Measurements from ENCODE around the gene GRWD1.

The GRWD1 gene

DNA sequence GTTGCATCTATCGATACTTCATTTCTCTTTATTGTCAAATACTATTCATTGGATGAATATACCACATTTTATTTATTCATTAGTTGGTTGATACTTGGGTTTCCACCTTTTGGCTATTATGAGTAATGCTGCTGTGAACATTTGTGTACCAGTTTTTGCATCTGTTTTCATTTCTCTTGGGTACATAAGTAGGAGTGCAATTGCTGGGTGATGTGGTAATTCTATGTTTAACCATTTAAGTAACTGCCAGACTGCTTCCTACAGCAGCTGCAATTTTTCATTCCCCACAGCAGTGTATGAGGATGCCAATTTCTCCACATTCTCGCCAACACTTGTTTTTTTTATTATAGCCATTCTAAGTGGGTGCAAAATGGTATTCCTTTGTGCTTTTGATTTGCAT lies 12.2 kb downstream of the GRWD1 start:
- FAIRE-seq: no peak

DNA sequence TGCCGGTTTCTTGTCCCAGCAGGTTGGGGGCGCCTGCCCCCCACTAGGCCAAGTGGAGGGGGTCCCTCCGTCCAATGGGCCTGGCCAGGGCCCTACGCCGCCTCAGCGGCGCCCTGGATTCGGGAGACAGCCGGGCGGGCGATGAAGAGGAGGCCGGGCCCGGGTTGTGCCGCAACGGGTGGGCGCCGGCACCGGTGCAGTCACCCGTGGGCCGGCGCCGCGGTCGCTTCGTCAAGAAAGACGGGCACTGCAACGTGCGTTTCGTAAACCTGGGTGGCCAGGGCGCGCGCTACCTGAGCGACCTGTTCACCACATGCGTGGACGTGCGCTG lies 15.8 kb downstream of the GRWD1 start:
- FAIRE-seq: no peak

DNA sequence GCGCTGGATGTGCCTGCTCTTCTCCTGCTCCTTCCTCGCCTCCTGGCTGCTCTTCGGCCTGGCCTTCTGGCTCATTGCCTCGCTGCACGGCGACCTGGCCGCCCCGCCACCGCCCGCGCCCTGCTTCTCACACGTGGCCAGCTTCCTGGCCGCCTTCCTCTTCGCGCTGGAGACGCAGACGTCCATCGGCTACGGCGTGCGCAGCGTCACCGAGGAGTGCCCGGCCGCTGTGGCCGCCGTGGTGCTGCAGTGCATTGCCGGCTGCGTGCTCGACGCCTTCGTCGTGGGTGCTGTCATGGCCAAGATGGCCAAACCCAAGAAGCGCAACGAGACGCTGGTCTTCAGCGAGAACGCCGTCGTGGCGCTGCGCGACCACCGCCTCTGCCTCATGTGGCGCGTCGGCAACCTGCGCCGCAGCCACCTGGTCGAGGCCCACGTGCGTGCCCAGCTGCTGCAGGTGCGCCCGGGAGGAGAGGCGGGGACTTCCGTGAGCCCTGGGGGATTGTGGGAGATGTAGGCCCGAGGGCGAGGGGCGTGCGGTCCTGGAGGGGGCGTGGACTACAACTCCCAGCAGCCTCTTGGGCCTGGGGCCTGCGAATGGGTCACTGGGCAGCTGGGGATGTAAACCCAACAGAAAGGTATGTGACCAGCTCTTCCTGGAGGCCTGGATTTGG lies 16.3 kb downstream of the GRWD1 start:
- no peak for FAIRE-seq

DNA sequence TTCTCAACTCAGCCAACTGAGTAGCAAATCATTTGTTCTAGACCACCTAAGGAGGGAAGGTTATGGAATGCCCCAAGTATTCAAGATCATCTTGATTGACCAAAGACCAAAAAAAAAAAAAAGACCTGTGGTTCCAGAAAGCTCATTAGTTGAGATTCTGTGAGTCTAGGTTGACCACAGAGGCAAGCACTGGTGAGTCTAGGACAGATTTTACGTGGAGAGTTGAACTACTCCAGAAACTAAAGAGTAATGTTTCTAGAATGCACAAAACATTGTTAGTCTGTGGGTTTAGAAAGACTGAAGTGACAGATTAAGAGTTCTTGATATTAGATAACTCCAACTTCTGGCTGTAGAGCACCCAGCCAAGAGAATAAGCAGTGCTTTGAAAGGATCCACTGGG lies 19.4 kb downstream of the GRWD1 start:
- FAIRE-seq: no peak

DNA sequence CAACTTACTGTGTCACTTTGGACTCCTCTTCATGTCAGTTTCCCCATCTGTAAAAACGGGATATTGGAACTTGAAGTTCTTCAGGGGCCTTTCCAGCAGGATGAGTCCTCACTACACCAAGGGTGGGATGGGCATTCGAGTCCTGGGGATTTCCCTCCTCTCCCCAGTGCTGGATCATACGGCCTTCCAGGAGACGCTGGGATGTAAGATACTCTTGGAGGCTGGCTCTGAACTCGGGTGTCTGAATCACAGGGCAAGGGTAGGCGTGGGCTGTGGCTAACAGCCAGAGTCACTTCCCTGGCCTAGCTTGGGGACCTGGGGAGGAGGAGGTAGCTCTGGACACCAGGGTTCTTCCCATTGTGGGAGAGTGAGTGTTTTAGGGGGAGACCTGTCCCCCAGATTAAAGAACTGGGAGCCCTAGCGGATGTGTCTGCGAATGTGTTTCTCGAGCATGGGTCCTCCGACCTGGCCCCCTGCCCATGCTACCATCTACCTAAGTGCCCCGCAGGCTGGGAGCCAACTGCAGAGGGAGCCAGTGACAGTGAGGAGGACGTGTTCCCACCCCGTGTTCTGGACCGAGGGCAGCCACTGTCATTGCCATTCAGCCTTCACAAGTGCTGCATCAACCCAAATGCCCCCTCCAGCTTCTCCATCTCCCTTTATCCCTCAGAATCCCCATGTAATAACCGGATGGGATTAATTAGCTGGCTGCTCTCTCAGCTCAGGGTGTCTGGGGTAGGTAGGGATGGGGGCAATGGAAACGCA lies 21.0 kb downstream of the GRWD1 start:
- no peak for FAIRE-seq

DNA sequence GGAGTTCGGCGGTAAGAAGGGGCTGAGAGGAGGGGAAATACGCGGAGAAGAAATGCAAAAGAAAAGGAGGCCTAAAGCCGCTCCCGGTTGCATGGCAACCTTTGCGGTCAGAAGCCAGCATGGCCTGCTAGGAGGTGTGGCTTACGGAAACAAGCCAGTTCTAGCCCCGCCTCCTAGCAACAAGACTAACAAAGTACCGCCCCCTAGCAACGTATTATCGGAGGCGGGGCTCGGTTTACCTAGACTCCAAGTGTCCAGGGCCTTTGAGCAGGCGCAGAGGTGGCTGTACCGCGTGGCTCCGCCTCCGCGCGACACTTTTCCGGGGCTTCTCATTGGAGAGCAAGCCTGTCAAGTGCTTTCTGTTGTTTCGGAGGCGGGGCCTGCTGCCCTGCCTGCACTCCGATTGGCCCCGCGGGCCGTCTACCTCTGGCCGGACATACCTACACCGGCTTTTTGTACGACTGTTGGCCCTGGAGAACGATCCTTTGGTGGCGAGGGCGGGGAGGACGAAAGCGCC lies 23.0 kb downstream of the GRWD1 start:
- FAIRE-seq: peak; percentile 100

DNA sequence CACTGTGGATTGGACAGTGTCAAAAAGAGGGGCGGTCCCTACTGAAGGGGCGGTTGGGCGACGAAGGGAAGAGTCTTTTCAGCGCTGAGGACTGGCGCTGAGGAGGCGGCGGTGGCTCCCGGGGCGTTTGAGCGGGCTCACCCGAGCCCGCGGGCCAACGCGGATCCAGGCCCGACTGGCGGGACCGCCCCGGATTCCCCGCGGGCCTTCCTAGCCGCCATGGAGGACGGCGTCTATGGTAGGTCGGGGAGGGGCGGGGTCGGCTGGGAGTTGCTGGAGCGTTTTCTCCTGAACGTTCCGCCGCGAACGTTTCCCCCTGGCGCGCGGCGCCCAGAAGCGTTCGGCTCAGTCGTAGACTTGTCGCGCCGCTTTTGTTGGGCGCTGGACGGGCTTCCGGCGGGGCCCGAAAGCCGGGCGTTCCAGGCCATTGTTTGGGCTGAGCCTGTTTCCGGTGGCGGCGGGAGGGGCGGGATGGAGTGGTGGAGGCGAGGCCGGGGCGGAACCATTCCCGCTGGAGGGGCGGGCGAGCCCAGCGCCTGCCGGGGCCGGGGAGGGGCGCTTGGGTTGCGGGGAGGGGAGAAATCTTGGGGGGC lies 23.6 kb downstream of the GRWD1 start, which contains the start of gene CYTH2:
Gene CYTH2, plus strand, starts transcription at position 81 of the 593 bp plus-strand sequence. Its CDS starts 139 bp downstream, at position 220.
- FAIRE-seq: no peak

DNA sequence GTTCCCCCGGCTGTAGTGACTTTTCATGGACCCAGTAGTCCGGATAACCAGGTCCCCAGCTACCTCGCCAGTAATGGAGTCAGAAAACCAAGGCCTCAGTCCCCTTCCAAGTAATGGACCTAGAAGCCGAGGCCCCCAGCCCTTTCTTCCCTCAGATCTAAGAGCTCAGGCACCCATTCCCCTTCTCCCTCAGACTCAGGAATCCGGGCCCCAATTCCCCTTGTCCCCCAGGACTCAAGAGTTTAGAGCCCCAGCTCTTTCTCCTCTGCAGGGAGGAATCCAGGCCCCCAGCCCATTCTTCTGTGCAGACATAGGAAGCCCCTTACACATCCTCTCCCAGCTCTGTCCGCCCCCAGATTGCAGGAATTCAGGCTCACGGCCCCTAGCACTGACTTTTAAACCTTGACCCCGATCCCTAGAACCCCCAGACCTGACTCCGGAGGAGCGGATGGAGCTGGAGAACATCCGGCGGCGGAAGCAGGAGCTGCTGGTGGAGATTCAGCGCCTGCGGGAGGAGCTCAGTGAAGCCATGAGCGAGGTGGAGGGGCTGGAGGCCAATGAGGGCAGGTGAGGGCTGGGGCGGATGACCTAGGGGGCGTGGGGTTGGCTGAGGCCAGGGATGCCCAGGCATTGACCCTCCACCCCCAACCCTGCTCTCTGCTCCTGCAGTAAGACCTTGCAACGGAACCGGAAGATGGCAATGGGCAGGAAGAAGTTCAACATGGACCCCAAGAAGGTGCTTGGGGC lies 24.3 kb downstream of the GRWD1 start:
- no peak for FAIRE-seq

DNA sequence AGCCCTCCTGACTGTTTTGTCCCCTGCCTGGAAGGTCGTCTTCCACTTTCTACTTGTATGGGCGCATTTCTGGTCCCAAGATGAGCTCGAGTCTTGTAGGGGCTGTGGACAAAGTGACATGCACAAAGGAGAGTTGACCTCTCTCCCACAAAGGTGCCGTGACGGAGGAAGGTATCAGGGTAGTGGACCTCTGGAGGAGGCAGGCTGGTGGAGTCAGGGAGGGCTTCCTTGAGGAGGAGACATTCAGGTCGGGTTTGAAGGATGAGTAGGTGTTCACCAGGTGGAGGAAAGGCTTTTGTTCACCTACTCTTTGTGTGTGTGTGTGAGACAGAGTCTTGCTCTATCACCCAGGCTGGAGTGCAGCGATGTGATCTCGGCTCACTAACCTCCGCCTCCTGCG lies 25.1 kb downstream of the GRWD1 start:
- FAIRE-seq: no peak

DNA sequence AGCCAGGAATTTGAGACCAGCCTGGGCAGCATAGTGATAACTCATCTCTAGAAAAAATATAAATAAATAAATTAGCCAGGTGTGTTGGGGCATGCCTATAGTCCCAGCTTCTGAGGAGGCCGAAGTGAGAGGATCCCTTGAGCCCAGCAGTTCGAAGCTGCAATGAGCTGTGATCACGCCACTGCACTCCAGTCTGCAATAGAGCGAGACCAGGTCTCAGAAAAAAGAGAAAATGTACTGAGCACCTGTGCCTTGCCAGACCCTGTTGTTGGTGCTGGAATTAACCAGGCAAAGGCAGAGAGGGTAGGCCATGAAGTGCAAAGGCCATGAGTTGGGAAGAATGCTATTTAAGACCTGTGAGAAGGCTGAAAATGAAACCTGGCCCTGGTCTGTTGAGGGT lies 26.1 kb downstream of the GRWD1 start:
- no peak for FAIRE-seq

DNA sequence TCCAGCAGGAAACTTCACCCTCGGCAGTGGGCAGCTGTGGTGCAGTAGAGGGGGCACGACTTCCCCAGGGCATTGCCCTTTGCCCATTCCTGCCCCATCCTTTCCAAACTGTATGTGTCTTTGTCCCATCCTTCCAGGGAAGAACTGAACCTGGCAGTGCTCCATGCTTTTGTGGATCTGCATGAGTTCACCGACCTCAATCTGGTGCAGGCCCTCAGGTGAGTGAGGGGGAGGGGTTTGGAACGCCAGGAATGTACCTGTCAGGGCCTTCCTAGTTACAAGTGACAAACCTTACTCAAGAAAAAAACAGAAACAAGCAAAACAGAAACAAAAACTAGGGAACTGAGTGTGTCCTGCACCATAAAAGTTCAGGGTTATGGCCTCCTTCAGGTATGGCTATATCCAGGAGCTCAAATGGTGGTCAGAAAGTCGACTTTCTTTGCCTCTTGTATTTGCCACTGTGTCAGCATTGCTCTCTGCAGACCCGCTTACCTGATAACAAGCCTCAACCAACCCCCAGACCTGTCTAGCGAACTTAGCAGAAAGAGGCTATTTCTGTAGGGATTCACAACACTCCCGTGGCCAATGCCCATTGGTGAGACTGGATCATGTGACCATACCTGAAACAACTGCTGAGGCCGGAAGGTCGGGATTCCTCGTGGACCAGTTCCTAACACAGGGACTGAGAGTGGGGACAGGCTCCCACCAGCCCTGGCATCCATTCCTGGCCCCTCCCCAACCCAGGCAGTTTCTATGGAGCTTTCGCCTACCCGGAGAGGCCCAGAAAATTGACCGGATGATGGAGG lies 27.6 kb downstream of the GRWD1 start:
- FAIRE-seq: no peak

DNA sequence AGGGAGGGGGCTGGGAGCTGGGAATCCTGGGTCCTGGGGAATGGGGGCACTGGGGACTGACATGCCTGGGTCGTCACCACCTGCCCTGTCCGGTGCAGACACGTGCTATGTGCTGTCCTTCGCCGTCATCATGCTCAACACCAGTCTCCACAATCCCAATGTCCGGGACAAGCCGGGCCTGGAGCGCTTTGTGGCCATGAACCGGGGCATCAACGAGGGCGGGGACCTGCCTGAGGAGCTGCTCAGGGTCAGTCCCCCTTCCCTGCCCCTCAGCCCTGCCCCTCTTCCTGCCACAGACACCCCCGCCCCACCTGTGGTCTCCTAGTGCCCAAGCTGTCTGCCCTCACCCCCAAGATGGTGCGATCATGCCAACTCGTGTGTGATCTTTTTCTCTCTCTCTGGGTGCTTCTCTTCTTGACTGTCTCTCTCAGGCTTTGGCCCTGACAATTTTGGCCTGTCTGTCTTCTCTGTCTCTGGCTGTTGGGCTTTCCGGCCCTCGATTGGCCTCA lies 28.4 kb downstream of the GRWD1 start:
- no peak for FAIRE-seq

DNA sequence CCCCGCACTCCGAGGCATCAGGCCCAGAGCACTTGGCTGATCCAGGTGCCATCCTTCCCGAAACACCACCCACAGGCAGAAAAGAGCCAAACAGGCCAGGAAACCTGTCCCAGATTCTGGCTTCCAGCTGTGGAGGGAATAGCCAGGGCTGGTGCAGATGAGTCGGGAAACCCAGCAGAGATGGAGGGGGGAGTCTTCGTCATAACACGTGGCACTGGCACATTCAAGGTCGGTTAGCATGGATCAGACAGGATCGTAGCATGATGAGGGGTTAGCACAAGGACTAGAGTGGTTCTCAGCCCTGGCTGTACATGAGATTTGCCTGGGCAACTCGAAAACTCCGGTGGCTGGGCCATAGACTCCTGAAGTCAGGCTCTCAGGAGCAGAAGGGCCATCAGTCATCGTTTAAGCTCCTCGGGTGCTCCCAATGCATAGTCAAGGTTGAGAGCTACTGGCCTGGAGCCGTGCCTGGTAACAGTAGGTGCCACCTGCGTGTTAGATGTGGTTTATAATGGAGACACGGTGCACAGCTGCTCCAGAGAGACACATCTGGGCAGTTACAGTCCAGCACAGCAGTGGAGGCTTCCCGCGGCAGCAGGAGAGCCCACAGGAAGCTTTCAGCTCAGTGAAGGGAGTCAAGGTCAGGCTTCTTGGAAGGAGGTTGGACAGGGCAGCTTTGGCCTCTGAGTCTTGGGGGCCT lies 29.7 kb downstream of the GRWD1 start:
- no peak for FAIRE-seq

DNA sequence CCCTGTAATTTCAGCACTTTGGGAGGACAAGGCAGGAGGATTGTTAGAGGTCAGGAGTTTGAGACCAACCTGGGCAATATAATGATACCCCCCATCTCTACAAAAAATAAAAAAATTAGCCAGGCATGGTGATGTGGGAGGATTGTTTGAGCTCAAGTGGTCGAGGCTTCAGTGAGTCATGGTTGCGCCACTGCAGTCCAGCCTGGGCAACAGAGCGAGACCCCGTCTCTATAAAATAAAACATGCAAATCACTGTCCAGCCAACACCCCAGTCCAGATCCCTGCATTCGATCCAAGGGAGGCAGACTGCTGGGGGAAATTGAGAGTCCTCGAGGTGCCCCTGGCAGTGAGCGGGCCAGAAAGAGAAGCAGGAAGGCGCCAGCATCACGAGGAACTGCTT lies 30.4 kb downstream of the GRWD1 start:
- no peak for FAIRE-seq

DNA sequence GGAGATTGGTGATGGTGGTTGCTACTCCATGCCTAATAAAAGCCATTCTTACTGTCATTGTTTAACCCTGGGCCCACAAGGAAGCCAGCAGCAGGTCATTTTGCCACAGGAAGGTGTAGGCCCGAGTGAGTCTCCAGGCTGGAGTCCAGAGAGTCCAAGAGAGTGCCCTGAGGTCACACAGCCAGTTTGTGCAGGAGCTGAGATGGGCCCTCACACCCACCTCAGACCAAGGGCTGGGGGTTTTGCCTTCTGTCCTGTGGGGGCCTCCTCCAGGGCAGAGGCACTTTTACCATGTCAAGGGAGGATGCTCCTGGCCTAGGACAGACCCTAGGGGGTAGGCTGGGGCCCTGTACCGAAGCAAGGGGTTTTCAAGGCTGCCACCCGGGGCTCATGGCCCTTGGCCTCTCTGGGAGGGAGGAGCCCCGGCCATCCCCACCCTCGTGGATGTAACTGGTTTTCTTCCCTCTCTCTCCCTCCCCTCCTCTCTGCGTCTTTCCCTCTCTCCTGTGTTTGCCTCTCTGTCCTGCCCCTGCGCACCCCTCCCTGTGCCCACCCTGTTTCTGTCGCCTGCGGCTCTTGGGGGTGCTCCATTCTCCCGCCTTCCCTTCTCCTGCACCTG lies 31.4 kb downstream of the GRWD1 start:
- FAIRE-seq: no peak

DNA sequence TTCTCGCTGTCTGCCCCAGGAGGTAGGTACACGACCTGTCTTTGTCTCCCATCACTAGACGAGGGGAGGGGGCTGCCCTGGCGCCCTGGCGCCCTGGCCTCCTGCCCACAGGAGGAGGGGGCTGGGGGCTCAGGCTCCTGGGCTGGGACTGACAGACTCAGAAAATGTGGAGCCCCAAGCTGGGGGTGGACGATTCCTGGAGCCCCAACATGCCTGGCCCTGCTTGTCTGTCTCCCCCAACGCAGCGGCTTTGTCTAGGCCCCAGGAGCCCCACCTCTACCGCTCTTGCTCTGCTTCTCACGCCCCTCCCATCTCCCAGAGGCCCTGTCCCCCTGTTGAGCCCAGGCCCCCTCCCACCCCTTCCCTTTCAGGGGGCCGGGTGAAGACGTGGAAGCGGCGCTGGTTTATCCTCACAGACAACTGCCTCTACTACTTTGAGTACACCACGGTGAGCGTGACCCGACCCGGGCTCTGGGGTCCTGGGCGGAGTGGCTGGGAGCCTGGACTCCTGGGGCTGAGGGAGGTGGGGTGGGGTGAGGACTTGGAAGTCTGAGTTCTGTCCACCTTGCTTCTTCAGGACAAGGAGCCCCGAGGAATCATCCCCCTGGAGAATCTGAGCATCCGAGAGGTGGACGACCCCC lies 32.0 kb downstream of the GRWD1 start:
- no peak for FAIRE-seq

DNA sequence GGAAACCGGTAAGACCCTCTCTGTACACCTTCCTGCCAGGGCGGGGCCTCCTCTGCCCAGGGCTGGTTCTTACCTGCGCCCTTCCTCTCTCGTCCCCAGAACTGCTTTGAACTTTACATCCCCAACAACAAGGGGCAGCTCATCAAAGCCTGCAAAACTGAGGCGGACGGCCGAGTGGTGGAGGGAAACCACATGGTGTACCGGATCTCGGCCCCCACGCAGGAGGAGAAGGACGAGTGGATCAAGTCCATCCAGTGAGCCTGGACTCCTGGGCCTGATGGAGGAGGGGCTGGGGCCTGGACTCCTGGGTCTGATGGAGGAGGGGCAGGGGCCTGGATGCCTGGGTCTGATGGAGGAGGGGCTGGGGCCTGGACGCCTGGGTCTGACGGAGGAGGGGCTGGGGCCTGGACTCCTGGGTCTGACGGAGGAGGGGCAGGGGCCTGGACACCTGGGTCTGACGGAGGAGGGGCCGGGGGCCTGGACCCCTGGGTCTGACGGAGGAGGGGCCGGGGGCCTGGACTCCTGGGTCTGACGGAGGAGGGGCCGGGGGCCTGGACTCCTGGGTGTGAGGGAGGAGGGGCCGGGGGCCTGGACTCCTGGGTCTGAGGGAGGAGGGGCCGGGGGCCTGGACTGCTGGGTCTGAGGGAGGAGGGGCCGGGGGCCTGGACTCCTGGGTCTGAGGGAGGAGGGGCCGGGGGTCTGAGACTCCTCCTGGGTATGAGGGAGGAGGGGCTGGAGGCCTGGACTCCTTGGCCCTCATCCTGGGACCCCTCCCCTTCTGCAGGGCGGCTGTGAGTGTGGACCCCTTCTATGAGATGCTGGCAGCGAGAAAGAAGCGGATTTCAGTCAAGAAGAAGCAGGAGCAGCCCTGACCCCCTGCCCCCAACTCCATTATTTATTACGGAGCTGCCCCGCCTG lies 32.8 kb downstream of the GRWD1 start:
- no peak for FAIRE-seq

DNA sequence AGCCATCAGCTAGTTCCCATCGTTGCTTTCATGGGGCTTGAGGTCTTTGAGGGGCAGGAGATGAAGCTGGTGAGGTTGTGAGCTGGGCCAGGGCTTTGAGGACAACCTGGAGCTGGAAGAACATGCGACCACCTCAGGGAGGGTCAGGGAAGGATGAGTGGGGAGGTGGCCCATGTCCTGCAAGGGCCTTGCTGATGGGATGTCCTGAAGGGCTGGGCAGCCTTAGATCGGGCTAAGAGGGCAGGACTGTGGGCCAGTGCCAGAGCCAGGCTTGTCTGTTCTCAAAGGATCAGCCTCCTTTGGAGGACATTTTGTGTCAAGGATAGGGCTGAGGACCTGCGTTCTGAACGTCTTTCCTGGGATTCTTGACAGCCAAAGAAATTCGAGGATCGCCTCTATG lies 33.9 kb downstream of the GRWD1 start:
- no peak for FAIRE-seq

DNA sequence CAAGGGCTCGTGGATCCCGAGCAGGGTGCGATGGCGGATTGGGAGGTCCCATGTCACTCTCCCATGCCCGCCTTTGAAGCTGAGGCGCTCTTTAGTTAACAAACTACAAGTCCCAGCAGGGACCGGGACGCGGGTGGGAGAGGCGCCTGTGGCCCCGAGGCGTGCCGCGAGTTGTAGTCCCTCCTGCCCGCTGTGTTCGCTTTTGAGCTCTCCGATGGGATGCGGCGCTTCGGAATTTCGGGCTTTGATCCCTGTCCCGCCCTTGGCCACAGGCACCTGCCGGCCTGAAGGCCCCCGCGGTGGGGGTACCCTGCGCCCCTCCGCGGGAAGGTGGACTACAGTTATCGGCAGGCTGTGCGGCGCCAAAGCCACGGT lies 34.4 kb downstream of the GRWD1 start:
- no peak for FAIRE-seq
